ENCODE data around the gene METTL6.
"Not testable (repeated sequence)": the region's sequence is repeated elsewhere in the genome, so short reads cannot be mapped to it uniquely, and the experiment has no call there.

The METTL6 gene

GRCh38 chr3:15390460-15390859, 36.9 kb downstream of the METTL6 start:
- TF ChIP-seq CTCF (IDR thresholded peaks at IDR 0.05; ENCODE audit: low read length) (no peak), EZH2 (optimal IDR thresholded peaks at IDR 0.05; ENCODE audit: low read depth, low read length) (no peak), EZH2phosphoT487 (IDR thresholded peaks at IDR 0.05; ENCODE audit: low read length) (no peak)
- no peaks in the 10 kb centered on the region for H3K9me2 ChIP-seq (replicated peaks; ENCODE audit: insufficient read depth, low read length)
- H2AFZ ChIP-seq (ENCODE audit: low read length): no peak overlapping the region
- H3F3A ChIP-seq (ENCODE audit: insufficient read depth, low read length): peaks cover 9% of the 10 kb centered on the region
- H3K9ac ChIP-seq (ENCODE audit: low read length): no peak overlapping the region
- no peaks in the 10 kb centered on the region for H3K36me3 ChIP-seq (replicated peaks; ENCODE audit: insufficient read depth, low read length)
- H3K4me3 ChIP-seq (ENCODE audit: low read length): no peak overlapping the region
- DNase-seq: no peak
- no peak overlapping the region for H3K4me2 ChIP-seq (ENCODE audit: low read depth, low read length)
- H3K4me1 ChIP-seq (ENCODE audit: low read length): peaks cover 20% of the 10 kb centered on the region
- no peak overlapping the region for H3K27ac ChIP-seq (ENCODE audit: low read length)
- no peaks in the 10 kb centered on the region for H4K20me1 ChIP-seq (ENCODE audit: insufficient read depth, low read length)
- H3K9me3 ChIP-seq (replicated peaks; ENCODE audit: insufficient read depth, low read length): no peaks in the 10 kb centered on the region
- no peaks in the 10 kb centered on the region for H3K79me2 ChIP-seq (ENCODE audit: low read length)
- H3K27me3 ChIP-seq (replicated peaks; ENCODE audit: insufficient read depth, low read length): no peaks in the 10 kb centered on the region

- H3K27me3 ChIP-seq (replicated peaks; ENCODE audit: insufficient read depth, low read length); H4K20me1 ChIP-seq (ENCODE audit: insufficient read depth, low read length); H3K9me2 ChIP-seq (replicated peaks; ENCODE audit: insufficient read depth, low read length); H3K4me3 ChIP-seq (ENCODE audit: low read length); H3K27ac ChIP-seq (ENCODE audit: low read length); H3K79me2 ChIP-seq (ENCODE audit: low read length); DNase-seq; H3K36me3 ChIP-seq (replicated peaks; ENCODE audit: insufficient read depth, low read length); H3K9me3 ChIP-seq (replicated peaks; ENCODE audit: insufficient read depth, low read length); H3K4me2 ChIP-seq (ENCODE audit: low read depth, low read length); H2AFZ ChIP-seq (ENCODE audit: low read length); H3K9ac ChIP-seq (ENCODE audit: low read length): not testable (repeated sequence)
- Histone ChIP-seq H3K4me1 (ENCODE audit: low read length) (peaks cover 39% of the 10 kb centered on the region), H3F3A (ENCODE audit: insufficient read depth, low read length) (peaks cover 27% of the 10 kb centered on the region)
Observed at GRCh38 chr3:15388335-15388734, 39.0 kb downstream of the METTL6 start.

GRCh38 chr3:15387735-15388134, 39.6 kb downstream of the METTL6 start:
- Histone ChIP-seq H3K36me3 (replicated peaks; ENCODE audit: insufficient read depth, low read length) (no peaks in the 10 kb centered on the region), H2AFZ (ENCODE audit: low read length) (no peak overlapping the region), H3K27ac (ENCODE audit: low read length) (no peak overlapping the region), H3K4me1 (ENCODE audit: low read length) (peaks cover 39% of the 10 kb centered on the region), H3K9me3 (replicated peaks; ENCODE audit: insufficient read depth, low read length) (no peaks in the 10 kb centered on the region), H3K79me2 (ENCODE audit: low read length) (no peaks in the 10 kb centered on the region), H3K27me3 (replicated peaks; ENCODE audit: insufficient read depth, low read length) (no peaks in the 10 kb centered on the region), H3K9me2 (replicated peaks; ENCODE audit: insufficient read depth, low read length) (no peaks in the 10 kb centered on the region), H3K9ac (ENCODE audit: low read length) (no peak overlapping the region), H3K4me3 (ENCODE audit: low read length) (no peak overlapping the region), H4K20me1 (ENCODE audit: insufficient read depth, low read length) (no peaks in the 10 kb centered on the region), H3F3A (ENCODE audit: insufficient read depth, low read length) (peaks cover 27% of the 10 kb centered on the region), H3K4me2 (ENCODE audit: low read depth, low read length) (no peak overlapping the region)
- no peak for DNase-seq
- TF ChIP-seq EZH2phosphoT487 (IDR thresholded peaks at IDR 0.05; ENCODE audit: low read length) (no peak), CTCF (IDR thresholded peaks at IDR 0.05; ENCODE audit: low read length) (no peak), EZH2 (optimal IDR thresholded peaks at IDR 0.05; ENCODE audit: low read depth, low read length) (no peak)

- Histone ChIP-seq H3K36me3 (replicated peaks; ENCODE audit: insufficient read depth, low read length) (no peaks in the 10 kb centered on the region), H3K9me3 (replicated peaks; ENCODE audit: insufficient read depth, low read length) (no peaks in the 10 kb centered on the region), H3K9me2 (replicated peaks; ENCODE audit: insufficient read depth, low read length) (no peaks in the 10 kb centered on the region), H3K4me2 (ENCODE audit: low read depth, low read length) (no peak overlapping the region), H2AFZ (ENCODE audit: low read length) (no peak overlapping the region), H3K4me1 (ENCODE audit: low read length) (peaks cover 39% of the 10 kb centered on the region), H3K27ac (ENCODE audit: low read length) (no peak overlapping the region), H3K79me2 (ENCODE audit: low read length) (no peaks in the 10 kb centered on the region), H3K27me3 (replicated peaks; ENCODE audit: insufficient read depth, low read length) (no peaks in the 10 kb centered on the region), H4K20me1 (ENCODE audit: insufficient read depth, low read length) (no peaks in the 10 kb centered on the region), H3K4me3 (ENCODE audit: low read length) (no peak overlapping the region), H3F3A (ENCODE audit: insufficient read depth, low read length) (peaks cover 27% of the 10 kb centered on the region), H3K9ac (ENCODE audit: low read length) (no peak overlapping the region)
- no peak for DNase-seq
- TF ChIP-seq EZH2 (optimal IDR thresholded peaks at IDR 0.05; ENCODE audit: low read depth, low read length) (no peak), CTCF (IDR thresholded peaks at IDR 0.05; ENCODE audit: low read length) (no peak), EZH2phosphoT487 (IDR thresholded peaks at IDR 0.05; ENCODE audit: low read length) (no peak)
Observed at GRCh38 chr3:15387171-15387581, 40.2 kb downstream of the METTL6 start.

GRCh38 chr3:15386654-15386955, 40.7 kb downstream of the METTL6 start:
- H3F3A ChIP-seq (ENCODE audit: insufficient read depth, low read length): peaks cover 27% of the 10 kb centered on the region
- peak overlapping the region; percentile 80; the same call in 1 of the 2 replicates for H3K27ac ChIP-seq (ENCODE audit: low read length)
- not testable (repeated sequence) for H3K27me3 ChIP-seq (replicated peaks; ENCODE audit: insufficient read depth, low read length); H3K9ac ChIP-seq (ENCODE audit: low read length); H3K36me3 ChIP-seq (replicated peaks; ENCODE audit: insufficient read depth, low read length); H3K9me2 ChIP-seq (replicated peaks; ENCODE audit: insufficient read depth, low read length); H3K9me3 ChIP-seq (replicated peaks; ENCODE audit: insufficient read depth, low read length); H4K20me1 ChIP-seq (ENCODE audit: insufficient read depth, low read length); H3K79me2 ChIP-seq (ENCODE audit: low read length); H2AFZ ChIP-seq (ENCODE audit: low read length); DNase-seq; H3K4me3 ChIP-seq (ENCODE audit: low read length)
- peaks cover 39% of the 10 kb centered on the region for H3K4me1 ChIP-seq (ENCODE audit: low read length)
- H3K4me2 ChIP-seq (ENCODE audit: low read depth, low read length): peak overlapping the region; percentile 72; the same call in 1 of the 2 replicates
